Cerebellar cortex (tissue), 1 donor: Measurements from ENCODE around the gene BCL2L15.
A peak's percentile ranks its signal among the peaks of the same experiment; 100 is the strongest.
"Not testable (repeated sequence)": the region's sequence is repeated elsewhere in the genome, so short reads cannot be mapped to it uniquely, and the experiment has no call there.

ENCODE experiments used
- DNase-seq: peaks from one replicate; pipeline ENCODE4 v3.0.0-alpha.2; 2015; ENCODE audit warnings: low spot score

BCL2L15 gene

DNA sequence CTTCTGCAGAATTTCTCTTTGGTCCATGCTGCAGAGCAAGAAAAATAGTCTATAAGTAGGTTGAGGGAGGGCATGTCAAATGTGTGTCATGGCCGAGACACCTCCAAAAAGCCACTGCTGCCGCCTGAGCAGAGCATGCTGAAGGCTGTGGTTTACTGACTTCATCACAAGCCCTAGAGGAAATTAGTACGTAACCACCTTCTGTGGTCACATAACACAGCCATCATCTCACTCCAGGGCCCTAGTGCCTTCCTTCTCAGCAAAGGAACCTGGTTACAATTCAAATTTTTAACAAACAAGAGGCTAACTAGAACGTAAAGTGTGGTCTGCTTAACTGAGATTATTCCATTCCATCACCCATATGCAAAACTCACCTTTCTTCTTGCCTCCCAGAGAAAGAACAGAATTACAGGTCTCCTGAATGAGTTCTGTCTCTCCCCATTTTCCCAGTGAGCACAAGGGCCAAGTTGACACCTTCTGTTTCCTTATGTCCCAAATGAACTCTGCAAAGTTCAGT lies 15.7 kb downstream of the BCL2L15 start, which contains the start of gene PTPN22:
TSS of gene PTPN22 (minus strand) at position 116 of the 517 bp plus-strand sequence.
- no peak for DNase-seq

DNA sequence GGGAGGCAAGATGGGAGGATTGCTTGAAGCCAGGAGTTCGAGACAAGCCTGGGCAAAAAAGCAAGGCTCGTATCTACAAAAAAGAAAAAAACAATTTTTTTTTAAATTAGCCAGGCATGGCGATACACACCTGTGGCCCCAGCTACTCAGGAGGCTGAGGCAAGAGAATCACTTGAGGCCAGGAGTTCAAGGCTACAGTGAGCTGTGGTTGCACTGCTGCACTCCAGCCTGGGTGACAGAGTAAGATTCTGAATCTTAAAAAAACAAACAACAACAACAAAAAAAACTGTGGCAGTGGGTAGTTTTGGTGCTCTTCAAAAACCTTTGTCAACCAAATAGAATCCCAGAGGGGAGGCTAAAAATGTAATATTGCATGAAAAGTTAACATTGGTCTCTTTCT lies 16.6 kb downstream of the BCL2L15 start:
- no peak for DNase-seq

DNA sequence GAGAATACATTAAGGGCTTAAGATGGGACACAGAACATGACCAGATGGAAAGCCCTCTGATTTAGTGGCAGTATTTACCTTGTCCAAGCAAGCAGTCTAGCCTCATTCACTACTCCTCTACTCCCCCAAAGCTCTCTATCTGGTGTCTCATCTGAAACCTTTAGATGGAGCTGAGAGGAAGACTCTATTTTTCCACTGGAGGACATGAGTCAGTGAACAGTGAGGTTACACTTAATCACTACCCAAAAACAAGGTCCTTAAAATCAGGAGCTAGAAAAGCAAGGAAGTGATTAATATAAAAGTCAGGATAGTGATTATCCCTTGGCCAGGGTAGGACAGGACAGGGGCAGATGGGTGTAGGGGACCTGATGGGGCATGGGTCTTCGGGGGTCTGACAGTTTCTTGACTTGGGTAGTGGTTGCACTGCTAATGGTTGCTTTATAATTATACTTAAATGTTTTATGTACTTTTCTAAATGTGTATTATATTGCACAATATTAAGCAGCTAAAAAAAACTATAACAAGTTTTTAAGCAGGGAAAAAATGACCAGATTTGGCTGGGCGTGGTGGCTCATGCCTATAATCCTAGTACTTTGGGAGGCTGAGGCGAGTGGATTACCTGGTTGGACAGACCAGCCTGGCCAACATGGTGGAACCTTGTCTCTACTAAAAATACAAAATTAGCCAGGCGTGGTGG lies 18.8 kb downstream of the BCL2L15 start:
- DNase-seq = no peak

DNA sequence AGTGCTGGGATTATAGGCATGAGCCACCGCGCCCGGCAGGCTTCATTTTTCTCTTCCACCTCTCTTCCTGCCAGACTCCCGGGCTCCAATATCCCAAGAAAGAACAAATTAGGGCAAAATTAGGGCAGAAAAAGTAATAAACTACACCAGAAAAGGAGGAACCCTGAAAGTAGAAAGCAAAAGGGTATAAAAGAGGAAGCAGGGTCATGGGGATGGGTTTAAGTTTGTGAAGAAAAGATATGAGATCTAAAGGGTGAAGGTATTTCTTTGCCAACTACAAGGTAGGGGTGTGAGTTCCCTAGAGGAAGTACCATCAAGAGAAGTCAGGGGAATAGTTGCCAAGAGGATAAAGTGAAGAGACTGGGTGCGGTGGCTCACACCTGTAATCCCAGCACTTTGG lies 25.7 kb downstream of the BCL2L15 start:
- no peak for DNase-seq

DNA sequence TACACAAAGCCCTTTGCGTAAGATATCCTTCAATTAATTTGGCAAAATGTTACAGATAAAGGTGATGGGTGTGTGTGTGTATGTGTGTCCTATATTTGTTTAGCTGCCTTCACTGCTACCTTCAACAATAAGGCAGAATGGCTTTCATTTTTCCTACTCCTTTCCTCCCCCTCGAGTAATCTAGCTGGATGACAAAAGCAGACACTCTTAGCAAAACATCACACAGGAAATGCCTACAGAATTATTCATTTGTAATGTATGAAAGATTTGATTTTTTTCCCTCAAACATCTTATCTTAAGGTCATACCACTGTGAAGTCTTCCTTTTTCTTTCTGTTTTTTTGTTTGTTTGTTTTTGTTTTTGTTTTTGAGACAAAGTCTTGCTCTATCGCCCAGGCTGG lies 26.5 kb downstream of the BCL2L15 start:
- DNase-seq = no peak

DNA sequence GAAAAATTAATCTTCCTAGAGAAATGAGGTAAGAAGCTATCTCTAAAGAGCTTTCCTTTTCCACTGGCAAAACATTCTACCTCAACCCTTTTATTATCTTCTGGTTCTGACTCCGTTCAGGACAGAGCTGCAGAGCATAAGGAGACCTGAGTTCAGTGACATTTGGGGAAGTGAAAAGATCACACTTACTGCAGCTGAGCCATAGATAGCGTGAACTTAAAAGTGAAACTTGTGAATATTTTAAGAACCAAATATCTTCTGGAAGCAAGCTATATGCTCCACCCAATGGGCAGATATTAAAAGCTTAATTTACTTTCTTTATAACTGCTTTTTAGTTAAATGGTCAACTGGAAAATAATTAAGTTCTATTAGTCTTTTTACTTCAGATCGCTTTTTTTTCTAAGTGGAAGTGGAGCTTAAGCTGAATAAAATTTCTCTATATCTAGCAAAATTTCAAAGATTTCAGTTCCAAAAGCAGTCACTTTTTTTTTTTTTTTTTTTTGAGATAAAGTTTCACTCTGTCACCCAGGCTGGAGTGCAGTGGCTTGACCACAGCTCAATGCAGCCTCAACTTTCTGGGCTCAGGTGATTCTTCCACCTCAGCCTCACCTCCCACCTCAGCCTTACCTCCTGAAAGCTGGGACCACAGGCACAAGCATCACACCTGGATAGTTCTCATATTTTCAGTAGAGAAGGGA lies 27.8 kb downstream of the BCL2L15 start:
- no peak for DNase-seq

DNA sequence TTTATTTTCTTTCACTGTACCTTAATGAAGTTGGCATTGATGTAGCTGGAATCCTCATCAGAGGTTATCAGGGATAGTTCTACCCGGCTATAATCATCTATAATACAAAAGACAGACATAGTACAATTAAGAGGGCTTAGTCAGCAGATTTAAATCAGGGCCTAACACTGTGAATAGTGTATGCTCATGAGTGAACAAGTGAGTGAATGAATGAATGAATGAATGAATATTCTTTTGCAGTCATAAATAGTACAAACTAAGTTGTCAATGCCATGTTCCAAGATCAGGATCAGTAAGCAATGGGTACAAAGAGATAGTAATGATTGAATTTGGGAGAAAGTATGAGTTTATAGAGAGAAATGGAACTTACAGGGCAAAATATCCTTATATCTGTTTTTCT lies 28.4 kb downstream of the BCL2L15 start:
- DNase-seq = no peak

DNA sequence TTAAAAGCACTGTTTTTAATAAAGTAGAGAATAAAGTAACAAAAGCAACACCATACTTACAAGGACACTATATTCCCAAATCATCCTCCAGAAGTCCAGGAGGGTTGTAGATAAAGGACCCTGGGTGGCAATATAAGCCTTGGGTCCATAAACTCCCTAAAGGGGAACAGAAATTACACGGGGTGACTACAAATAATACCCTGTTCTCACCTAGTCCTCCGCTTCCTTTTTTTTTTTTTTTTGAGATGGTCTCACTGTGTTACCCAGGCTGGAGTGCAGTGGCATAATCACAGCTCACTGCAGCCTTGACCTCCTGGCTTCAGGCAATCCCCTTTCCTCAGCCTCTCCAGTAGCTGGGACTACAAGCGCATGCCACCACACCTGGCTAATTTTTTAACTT lies 29.0 kb downstream of the BCL2L15 start:
- no peak for DNase-seq

DNA sequence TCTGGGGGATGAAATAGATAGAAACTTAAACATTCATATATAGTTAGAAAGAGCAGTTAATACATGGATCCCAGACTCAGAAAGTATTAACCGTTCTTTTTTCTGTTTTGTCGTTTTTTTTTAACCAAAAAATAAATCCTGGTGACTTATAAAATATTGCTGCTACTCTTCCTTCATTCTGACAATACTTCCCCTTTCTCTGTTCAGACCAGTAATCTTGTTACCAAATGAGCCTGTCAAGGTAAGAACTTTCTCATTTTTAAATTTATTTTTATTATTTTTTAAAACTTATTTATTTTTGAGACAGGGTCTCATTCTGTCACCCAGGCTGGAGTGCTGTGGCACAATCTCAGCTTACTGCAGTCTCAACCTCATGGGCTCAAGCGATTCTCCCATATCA lies 29.6 kb downstream of the BCL2L15 start:
- no peak for DNase-seq

DNA sequence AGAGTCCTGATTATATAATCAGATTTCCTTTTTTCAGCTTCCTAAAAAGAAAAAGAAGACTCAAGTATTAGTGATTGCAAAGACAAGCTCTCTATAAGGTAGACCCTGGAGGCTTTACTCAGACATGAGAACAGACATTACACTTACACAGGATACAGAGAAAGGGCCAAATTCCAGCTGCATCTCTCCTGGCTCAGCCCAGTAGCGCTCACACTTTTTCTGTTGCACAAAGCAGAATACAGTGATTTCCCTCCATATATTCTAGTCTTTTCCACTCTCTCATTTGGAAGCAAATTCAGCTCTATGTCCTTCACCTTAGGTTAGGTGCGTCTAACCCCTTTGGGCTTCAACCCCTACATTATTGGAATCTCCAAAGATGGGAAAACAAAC lies 31.0 kb downstream of the BCL2L15 start:
- no peak for DNase-seq

DNA sequence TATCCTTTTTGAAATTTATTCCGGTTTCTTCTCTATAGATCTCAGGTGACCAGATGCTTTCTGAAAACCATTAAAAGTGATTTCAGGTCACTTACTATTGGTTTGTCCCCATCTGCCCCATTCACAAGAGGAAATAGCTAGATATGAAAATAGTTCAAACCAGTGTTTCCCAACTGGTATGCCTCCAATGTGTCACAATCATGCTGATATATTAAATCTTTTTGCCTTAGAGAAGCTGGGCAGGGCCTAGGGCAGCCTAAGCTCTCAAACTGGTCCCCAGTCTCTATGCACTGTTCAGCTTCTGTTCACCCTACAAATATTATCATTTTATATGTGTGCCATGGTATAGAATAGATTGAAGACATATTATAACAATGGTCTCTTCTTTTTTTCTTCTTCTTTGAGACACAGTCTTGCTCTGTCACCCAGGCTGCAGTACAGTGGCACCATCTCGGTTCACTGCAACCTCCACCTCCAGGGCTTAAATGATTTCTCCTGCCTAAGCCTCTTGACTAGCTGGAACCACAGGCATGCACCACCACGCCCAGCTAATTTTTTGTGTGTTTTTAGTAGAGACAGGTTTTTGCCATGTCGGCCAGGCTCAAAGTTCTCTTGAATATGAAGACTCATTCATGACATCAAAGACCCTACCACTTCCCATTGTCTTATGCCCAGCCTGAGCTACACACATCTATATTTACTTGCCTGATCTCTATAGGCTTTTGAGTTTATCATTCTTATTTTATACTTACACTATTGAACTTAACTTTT lies 31.6 kb downstream of the BCL2L15 start:
- DNase-seq = no peak

DNA sequence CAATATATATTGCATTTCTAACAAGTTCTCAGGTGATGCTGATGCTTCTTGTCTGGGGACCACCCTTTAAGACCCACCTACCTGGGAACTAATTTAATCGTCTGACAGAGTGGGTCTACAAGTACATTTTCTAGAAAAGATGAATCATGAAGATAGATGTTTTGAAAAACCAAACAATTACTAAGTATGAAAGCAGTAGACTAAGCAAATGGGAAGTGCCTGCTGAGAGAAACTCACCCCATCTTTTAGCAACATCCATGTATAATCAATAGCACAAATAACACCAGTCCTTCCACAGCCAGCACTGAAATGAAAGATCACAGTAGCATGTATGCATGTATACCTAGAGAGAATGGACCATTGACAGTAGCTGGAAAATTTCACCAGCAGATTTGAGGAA lies 33.1 kb downstream of the BCL2L15 start:
- no peak for DNase-seq

DNA sequence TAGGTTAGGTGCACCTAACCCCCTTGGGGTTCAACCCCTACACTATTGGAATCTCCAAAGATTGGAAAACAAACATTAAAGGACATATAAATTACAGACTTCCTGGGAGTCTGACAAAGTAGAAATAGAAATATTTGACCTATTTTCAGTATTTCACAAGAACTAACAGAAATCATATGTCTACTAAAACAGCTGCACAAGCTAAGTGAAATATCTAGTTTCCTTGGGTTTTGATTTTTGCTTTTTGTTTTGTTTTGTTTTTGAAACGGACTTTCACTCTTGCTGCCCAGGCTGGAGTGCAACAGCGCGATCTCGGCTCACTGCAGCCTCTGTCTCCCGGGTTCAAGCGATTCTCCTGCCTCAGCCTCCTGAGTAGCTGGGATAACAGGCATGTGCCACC lies 34.7 kb downstream of the BCL2L15 start:
- not testable (repeated sequence) for DNase-seq

DNA sequence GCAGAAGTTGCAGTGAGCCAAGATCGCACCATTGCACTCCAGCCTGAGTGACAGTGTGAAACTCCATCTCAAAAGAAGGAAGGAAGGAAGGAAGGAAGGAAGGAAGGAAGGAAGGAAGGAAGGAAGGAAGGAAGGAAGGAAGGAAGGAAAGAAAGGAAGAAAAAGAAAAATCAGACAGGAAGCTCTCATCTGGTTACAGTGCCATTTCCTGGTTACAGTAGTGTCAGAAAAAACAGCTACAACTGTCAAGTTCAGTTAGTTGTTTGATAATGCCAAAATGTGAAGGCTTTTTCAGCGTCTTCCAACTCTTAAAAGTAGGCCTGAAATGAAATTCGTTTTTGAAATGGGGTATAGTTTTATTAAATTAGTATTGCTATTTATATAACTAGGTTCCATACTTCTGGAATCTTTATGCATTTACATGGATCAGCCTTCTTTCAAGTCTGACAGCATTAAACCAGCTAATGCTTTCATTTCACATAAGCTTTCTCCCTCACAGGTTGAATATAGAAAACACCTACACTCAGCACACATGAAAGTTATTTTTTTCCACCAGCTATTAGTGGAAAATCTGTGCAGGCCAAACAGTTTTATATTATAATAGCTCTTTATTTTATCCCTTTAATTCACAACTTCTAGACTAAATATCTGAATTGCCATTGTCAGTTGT lies 37.1 kb downstream of the BCL2L15 start:
- no peak for DNase-seq

DNA sequence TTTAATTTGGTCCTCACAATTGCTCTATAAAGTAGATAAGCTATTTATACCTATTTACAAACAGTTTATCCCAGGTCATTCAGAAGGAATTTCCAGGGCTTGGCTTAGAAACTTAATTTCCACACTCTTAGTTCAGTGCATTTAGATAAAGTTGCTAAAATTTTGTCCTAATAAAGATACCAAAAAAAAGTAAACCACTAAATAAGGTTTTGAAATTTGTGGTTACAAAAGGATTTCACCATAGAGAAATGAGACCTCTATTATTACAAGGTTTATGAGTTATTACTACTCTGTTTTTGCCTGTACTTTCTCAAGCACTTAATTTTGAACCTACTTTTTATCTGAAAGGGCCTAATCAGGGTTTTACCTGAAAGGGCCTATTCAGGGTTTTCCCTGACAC lies 38.3 kb downstream of the BCL2L15 start:
- DNase-seq = no peak

DNA sequence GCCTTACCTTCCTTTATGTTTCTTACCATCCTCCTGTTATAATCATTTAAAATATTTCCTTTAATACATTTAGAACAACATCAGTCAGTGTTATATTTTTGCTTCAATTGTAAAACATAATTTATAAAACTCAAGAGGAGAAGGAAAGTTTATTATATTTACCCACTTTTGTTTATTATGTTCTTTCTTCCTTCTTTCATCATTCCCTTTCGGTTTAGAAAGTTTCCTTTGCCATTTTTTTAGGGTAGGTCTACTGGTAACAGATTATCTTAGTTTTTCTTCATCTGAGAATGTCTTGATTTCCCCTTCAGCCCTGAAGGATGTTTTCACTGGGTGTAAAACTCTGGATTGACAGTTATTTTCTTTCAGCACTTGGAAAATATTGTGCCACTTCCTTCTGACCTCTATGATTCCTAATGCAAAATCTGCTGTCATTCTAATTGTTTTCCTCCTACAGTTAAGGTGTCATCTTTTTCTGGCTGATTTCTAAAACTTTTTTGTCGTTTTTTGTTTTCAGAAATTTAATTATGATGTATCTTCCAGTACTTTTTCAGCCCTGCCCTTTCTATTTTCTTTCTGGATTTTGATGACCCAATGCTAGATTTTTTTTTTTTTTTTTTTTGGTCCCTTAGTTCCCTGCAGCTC lies 40.9 kb downstream of the BCL2L15 start:
- DNase-seq = no peak

DNA sequence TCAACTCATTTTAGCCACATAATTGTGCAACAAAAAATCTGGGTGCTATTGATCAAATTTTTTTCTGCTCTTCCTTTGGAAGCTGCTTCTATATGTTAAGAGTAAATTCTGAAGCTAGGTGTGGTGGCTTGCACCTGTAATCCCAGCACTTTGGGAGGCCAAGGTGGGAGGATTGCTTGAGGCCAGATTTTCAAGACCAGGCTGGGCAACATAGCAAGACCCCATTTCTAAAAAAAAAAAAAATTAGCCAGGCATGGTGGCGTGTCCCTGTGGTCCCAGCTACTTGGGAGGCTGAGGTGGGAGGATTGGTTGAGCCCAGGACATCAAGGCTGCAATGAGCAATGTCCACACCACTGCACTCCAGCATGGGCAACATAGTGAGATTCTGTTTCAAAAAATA lies 50.8 kb downstream of the BCL2L15 start:
- no peak for DNase-seq

DNA sequence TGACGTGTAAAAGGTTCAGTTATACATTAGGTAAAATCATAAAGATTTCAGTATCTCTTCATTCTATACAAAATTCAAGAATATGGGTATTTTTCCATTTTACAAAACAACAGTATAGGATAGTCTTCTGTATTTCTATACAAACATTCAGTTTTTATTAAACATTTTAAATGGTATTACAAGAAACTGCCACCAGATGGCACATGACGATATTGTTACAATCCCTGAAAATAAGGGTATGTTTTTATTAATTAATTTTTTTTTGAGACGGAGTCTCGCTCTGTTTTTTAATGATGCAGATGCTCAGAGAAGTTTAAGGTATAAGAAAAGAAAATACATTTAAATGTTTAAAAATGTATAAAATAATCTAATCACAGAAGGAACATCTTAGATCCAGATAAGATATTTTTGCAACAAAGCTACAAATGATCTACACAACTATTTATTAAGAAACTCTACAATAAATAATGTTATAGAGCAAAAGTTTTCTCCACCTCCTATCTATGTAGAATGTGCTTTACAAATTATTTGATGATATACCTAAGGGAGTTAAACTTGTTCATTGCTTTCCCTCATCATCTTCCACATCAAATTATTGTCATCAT lies 51.6 kb downstream of the BCL2L15 start:
- peak; percentile 73 for DNase-seq

DNA sequence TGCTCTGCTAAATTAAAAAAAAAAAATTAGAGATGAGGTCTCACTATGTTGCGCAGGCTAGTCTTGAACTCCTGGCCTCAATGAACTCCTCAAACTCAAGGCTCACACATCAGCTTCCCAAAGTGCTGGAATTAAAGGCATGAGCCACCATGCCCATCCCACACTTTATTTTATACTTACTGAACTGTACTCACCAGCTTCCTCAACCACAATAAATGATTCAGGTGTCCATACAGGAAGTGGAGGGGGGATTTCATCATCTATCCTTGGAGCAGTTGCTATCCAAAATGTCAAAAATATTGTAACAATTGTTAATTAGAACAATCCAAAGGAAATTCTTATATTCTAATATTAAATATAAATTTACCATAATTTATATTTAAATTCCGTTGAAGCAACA lies 52.7 kb downstream of the BCL2L15 start:
- DNase-seq = no peak
